ENCODE data around the gene ESRRB. TPM values are rescaled to one million over a fixed set of nuclear protein-coding genes. Genes with fewer than 3 reads are reported as not detected.

Gene ESRRB
- total and polyA plus RNA-seq, 8 donors, result 0.58 to 4.6 (median 3.8) TPM; not detected in 2

GRCh38 chr14:76500011-76500410 is 124.1 kb downstream of the ESRRB start:
- no peak for TF ChIP-seq EP300 (IDR thresholded peaks at IDR 0.05)
- no peaks in the 10 kb centered on the region for H3K36me3 ChIP-seq
- 57 to 85% (median 61%) methylated on average over 4 to 6 of the region's 6 CpGs for WGBS, 5 donors
- DNase-seq, result no peak
- intact Hi-C loops (cut with DNase I; ENCODE audit: low total_unique reads), result no loop called here
- no peaks in the 10 kb centered on the region for H3K4me1 ChIP-seq
- no peak overlapping the region for H3K27ac ChIP-seq
- no peaks in the 10 kb centered on the region for H3K9me3 ChIP-seq
- no peak overlapping the region for H3K4me3 ChIP-seq
- H3K27me3 ChIP-seq, result peaks cover 0 to 28% (median 0%) of the 10 kb centered on the region in 3 donors

GRCh38 chr14:76500480-76500879 is 124.5 kb downstream of the ESRRB start:
- WGBS, 5 donors, result 76 to 83% (median 79%) methylated on average over 4 to 6 of the region's 6 CpGs
- DNase-seq, result no peak
- no peaks in the 10 kb centered on the region for H3K4me1 ChIP-seq
- H3K4me3 ChIP-seq, result no peak overlapping the region
- intact Hi-C loops (cut with DNase I; ENCODE audit: low total_unique reads), result no loop called here
- no peaks in the 10 kb centered on the region for H3K36me3 ChIP-seq
- peaks cover 0 to 32% (median 0%) of the 10 kb centered on the region in 3 donors for H3K27me3 ChIP-seq
- no peak overlapping the region for H3K27ac ChIP-seq
- no peaks in the 10 kb centered on the region for H3K9me3 ChIP-seq
- TF ChIP-seq EP300 (IDR thresholded peaks at IDR 0.05) (no peak), POLR2AphosphoS5 (IDR thresholded peaks at IDR 0.05) (no peak), CTCF (IDR thresholded peaks at IDR 0.05) (no peak), POLR2A (IDR thresholded peaks at IDR 0.05) (no peak)

- Histone ChIP-seq H3K27ac (no peak overlapping the region), H3K36me3 (no peaks in the 10 kb centered on the region), H3K27me3 (peaks cover 0 to 28% (median 0%) of the 10 kb centered on the region in 3 donors), H3K4me3 (no peak overlapping the region), H3K4me1 (no peaks in the 10 kb centered on the region), H3K9me3 (no peaks in the 10 kb centered on the region)
- DNase-seq, result no peak
- no peak for TF ChIP-seq POLR2AphosphoS5 (IDR thresholded peaks at IDR 0.05)
- no peak for TF ChIP-seq CTCF (IDR thresholded peaks at IDR 0.05)
- no peak for TF ChIP-seq POLR2A (IDR thresholded peaks at IDR 0.05)
- TF ChIP-seq EP300 (IDR thresholded peaks at IDR 0.05), result no peak
- intact Hi-C loops (cut with DNase I; ENCODE audit: low total_unique reads), result no loop called here
- 52 to 63% (median 59%) methylated on average over 7 of the region's 7 CpGs for WGBS, 5 donors
These were observed 125.3 kb downstream of the ESRRB start for GRCh38 chr14:76501156-76501720.

- no peaks in the 10 kb centered on the region for H3K36me3 ChIP-seq
- H3K4me3 ChIP-seq, result no peak overlapping the region
- DNase-seq, result no peak
- no peak for TF ChIP-seq POLR2AphosphoS5 (IDR thresholded peaks at IDR 0.05)
- no peak for TF ChIP-seq CTCF (IDR thresholded peaks at IDR 0.05)
- no peak for TF ChIP-seq EP300 (IDR thresholded peaks at IDR 0.05)
- no peak for TF ChIP-seq POLR2A (IDR thresholded peaks at IDR 0.05)
- intact Hi-C loops (cut with DNase I; ENCODE audit: low total_unique reads), result no loop called here
- 89 to 96% (median 92%) methylated on average over 4 of the region's 4 CpGs for WGBS, 5 donors
- no peaks in the 10 kb centered on the region for H3K4me1 ChIP-seq
- H3K9me3 ChIP-seq, result no peaks in the 10 kb centered on the region
- no peak overlapping the region for H3K27ac ChIP-seq
- H3K27me3 ChIP-seq, result peaks cover 0 to 35% (median 0%) of the 10 kb centered on the region in 3 donors
These were observed 126.3 kb downstream of the ESRRB start for GRCh38 chr14:76502219-76502618.

- WGBS, 5 donors, result 68 to 82% (median 75%) methylated on average over 3 of the region's 3 CpGs
- intact Hi-C loops (cut with DNase I; ENCODE audit: low total_unique reads), result no loop called here
- DNase-seq, result no peak
These were observed 126.7 kb downstream of the ESRRB start for GRCh38 chr14:76502638-76503037.

More at GRCh38 chr14:76502638-76503037, 126.7 kb downstream of the ESRRB start:
- H3K9me3 ChIP-seq, result no peaks in the 10 kb centered on the region
- no peak overlapping the region for H3K27ac ChIP-seq
- no peaks in the 10 kb centered on the region for H3K4me1 ChIP-seq
- H3K36me3 ChIP-seq, result no peaks in the 10 kb centered on the region
- H3K4me3 ChIP-seq, result no peak overlapping the region
- peaks cover 0 to 32% (median 0%) of the 10 kb centered on the region in 3 donors for H3K27me3 ChIP-seq
- TF ChIP-seq POLR2A (IDR thresholded peaks at IDR 0.05) (no peak), CTCF (IDR thresholded peaks at IDR 0.05) (no peak), POLR2AphosphoS5 (IDR thresholded peaks at IDR 0.05) (no peak), EP300 (IDR thresholded peaks at IDR 0.05) (no peak)

Data from stomach (tissue), 9 donors.